ENCODE measurements around the gene NES.

NES gene

GRCh38 chr1:156676820-156677615, at the start of gene NES:
TSS of gene NES (minus strand) at chr1:156677407. CDS start at chr1:156677264, 143 bp downstream.
- DNase-seq = no peak

- peak; percentile 74 for DNase-seq
Measured at GRCh38 chr1:156726549-156727226, 49.5 kb upstream of the NES start.

GRCh38 chr1:156725683-156726280, 48.6 kb upstream of the NES start:
- DNase-seq = peak; percentile 89

- DNase-seq = peak; percentile 73
Measured at GRCh38 chr1:156721535-156721934, 44.3 kb upstream of the NES start.

GRCh38 chr1:156721131-156721530, 43.9 kb upstream of the NES start:
- DNase-seq = no peak

DNA sequence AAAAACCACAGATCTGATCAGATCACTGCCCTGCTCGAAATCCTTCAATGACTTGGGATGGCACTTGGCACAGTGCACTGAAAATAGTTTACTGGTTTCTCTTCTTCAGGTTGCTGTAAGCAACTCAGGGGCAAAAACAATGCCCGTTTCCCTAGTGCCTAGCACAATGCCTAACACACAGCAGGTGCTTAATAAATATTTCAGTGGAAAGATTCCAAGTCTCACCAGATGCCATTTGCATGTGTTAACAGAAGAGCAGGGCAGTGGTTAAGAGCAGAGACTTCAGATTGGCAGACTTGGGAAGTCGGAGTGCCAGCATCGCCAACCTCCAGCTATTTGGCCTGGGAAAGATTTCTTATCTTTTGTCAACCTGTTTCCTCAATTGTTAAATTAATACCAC, 40.1 kb upstream of the NES start:
- no peak for DNase-seq

DNA sequence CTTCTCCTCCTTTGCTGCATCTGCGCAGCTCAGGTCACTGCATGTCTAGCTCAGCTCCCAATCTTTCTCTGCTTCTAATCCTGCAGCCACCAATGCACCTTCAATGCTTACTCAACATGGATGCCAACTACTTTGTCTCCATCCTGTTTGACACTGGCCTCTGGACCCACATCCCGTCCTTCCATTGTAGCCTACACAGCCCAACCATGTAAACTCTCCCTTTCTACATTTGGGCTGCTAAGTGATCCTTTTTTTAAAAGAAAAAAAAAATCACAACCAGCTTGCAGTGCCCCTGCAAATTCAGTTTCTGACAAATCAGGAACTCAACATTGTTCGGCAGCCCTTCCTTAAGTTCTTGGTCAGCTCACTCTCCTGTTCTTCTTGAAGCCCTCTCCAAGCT, 37.6 kb upstream of the NES start:
- DNase-seq = no peak

GRCh38 chr1:156712626-156713025, 35.4 kb upstream of the NES start:
- DNase-seq = no peak

DNA sequence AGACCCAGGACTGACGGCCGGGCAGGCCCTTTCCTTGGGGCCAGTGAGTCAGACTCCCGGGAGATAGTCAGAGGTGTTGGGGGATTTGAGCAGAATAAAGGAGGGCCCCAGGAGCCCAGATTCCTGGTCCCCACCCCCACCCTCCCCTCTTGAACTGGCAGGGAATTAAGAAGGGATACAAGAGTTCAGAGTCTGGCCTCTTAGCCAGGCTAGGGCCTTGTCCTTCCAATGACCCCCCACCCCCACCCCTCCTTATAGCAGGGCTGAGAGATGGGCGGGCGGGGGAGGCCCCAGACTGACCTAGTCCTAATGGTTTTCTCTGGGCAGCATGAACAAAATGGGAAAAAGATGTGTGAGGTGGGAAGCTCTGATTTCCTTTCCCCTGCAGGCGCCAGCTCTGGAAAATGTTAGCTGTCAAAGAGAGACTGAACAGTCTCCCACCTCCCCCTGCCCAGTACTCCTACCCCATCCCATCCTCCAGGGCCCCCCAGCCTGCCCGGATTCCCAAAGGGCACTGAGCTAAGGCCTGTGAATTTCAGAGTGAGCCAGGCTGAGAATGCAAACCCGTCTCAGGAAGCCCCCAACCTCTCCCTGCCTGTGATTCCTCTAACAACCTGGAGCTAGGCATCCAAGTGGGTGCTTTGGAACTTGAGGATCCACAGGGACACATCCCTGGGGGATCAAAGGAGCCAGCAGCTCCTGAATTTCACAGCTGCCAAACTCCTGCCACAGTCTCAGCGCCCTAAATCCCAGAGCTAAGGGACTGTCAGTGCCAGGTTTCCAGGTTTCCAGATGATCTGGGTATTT, 34.0 kb upstream of the NES start:
- DNase-seq = no peak

DNA sequence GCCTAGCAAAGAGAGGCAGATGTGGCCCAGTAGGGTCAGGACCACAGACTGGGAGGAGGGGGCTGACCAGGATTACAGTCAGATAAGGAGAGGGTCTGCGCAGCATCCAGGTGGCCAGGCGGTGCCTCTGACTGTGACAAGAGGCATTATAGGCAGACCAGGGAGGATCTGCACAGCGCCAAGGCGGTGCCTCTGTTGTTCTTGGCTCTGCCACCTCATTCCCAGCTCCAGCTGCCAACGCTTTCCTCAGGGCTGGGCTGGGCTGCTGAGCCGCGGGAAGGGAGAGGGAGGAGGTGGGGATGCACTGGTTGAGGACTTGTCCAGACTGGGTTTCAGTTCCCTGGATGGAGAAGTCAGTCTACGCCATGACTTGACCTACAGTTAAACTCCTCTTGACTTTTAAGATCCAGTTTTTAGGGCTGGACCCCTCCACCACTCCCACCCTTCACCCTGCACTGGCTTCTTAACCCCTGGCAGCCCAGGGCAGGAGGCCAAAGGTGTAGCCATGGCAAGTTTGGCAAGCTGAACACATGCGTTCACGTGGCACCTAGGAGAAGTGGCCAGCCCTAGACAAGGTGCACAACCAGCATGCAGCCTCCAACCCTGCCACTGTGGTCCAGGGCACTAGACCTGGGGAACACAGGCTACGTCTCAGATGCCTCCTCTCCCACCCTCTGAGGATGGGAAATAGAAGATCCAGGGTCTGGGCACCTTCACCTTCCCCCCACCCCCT, 32.7 kb upstream of the NES start:
- no peak for DNase-seq

GRCh38 chr1:156709031-156709430, 31.8 kb upstream of the NES start:
- DNase-seq = no peak

- DNase-seq = no peak
Measured at GRCh38 chr1:156708218-156708661, 31.0 kb upstream of the NES start.

- DNase-seq = no peak
Measured at GRCh38 chr1:156707417-156708217, 30.4 kb upstream of the NES start.

DNA sequence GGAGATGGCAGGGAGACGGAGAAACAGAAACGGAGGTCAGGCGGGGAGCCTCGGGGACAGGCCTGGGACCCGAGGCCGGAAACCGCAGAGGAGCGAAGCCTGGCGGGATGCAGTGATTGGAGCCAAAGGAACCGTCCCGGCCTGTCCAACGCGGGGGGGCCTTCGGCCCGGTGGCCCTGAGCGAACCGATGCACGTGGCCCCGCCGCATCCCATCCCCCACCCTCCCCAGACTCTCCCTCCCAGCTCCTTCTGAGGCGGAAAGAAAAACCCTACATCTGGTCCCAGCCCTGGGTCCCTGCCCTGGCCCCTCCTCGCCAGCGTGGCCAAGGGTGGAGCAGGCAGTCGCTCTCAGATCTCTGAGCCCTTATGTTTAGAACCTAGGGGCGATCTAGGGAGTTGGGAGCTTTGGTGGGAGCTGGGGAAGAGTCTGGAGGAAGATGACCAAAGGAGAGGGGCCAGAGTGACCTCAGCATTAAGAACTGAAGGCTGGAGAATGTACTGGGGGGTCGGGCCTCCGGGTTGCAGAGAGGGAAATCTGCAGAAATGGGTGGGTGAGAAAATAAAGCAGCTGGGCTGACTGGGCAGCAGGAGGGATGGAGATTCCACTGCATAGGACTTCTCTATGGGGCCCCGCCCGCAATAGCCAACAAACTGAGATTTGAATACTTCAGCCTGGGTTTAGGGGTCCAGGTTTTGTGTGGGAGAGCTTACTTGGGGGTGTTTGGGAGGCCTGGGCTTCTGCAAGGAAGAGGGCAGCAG, 29.6 kb upstream of the NES start:
- no peak for DNase-seq

- peak; percentile 60 for DNase-seq
Measured at GRCh38 chr1:156705918-156706656, 28.9 kb upstream of the NES start.

GRCh38 chr1:156705321-156705917, 28.2 kb upstream of the NES start, which contains the start of gene CRABP2:
TSS of gene CRABP2 (minus strand) at chr1:156705583. CDS start at chr1:156705446, 137 bp downstream.
- no peak for DNase-seq

DNA sequence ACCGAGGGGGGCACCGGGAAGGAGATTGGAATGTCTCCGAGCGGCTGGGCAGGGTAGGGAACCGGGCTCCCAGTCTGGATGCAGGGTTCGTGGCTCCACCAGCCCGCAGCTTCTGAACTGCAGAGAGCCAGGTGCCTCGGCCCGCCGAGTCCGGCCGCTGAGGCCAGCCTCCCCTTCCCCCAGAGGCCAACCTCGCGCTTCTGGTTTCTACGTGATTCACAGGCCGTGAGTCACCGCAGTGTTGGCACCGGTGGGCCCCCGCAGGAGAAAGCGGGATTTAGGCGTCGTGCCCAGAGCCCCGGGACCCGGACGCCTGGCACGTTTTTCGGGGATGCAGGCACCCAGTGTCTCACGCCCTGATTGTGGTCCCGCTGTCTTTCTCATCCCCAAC, 27.7 kb upstream of the NES start:
- peak; percentile 35 for DNase-seq

DNA sequence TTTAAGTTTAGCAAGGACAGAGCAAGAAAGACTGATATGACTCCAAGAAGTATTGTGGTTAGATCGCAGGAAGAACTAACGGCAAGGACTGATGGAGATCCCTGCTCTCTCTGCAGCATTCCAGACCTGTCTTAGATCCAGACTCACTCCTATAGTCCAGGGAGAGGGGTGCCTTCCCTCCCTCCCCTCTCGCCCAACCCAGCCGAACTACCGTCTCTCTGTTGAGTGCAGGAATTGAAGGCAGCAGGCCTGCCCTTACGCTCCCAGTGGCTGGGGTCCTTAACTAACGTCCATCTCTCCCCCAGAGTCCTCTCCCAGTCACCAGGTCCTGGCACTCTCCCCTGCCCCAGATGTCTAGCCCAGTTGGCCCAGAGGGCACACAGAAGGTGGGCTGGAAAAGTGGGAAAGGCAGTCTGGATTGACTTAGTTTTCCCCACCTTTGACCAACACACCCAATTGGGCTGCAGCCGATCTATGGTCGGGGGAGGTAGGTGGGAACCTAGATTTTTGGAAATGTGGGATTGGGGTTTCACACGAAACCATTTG, 27.0 kb upstream of the NES start:
- DNase-seq = no peak

GRCh38 chr1:156703741-156704140, 26.5 kb upstream of the NES start:
- DNase-seq = no peak
